NB4 (cell line): Measurements from ENCODE around the gene SCN8A.

Experiments used
- POLR2A ChIP-seq: IDR thresholded peaks from 2 replicates; pipeline ENCODE4 v1.6.1; 2011; ENCODE audit warnings: mild to moderate bottlenecking; ENCODE audit not compliant: insufficient read length; ENCODE audit errors: extremely low read depth
- TF ChIP-seq, protein P1 (sequence below): IDR thresholded peaks from one replicate; pipeline ENCODE4 v1.5.1; 2012; ENCODE audit warnings: low read depth, low read length
- TF ChIP-seq, protein P2 (sequence below): IDR thresholded peaks from 2 replicates; pipeline ENCODE4 v1.6.1; 2011; ENCODE audit warnings: low read depth, low read length

DNA sequence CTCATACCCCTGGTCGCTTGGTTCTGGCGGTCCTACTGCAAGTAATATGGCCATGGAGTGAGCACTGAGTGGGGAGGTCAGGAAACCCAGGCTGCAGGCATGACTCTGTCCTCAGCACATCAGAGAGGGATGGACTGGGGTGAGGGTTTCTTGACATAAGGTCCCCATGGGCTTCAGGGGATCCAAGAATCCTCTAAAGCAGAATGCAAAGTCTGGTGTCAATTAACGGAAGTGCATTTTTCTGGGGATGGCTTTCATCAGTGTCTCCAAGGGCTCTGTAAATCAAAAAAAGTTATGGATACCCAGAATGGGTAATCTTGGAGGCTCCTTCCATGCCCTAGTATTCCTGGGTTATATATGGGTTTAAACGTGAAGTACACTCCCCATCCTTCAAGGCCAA is 253.8 kb downstream of the SCN8A start:
- no peak for TF ChIP-seq POLR2A
- TF ChIP-seq, protein P1, sequence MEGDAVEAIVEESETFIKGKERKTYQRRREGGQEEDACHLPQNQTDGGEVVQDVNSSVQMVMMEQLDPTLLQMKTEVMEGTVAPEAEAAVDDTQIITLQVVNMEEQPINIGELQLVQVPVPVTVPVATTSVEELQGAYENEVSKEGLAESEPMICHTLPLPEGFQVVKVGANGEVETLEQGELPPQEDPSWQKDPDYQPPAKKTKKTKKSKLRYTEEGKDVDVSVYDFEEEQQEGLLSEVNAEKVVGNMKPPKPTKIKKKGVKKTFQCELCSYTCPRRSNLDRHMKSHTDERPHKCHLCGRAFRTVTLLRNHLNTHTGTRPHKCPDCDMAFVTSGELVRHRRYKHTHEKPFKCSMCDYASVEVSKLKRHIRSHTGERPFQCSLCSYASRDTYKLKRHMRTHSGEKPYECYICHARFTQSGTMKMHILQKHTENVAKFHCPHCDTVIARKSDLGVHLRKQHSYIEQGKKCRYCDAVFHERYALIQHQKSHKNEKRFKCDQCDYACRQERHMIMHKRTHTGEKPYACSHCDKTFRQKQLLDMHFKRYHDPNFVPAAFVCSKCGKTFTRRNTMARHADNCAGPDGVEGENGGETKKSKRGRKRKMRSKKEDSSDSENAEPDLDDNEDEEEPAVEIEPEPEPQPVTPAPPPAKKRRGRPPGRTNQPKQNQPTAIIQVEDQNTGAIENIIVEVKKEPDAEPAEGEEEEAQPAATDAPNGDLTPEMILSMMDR = no peak
- TF ChIP-seq, protein P2, sequence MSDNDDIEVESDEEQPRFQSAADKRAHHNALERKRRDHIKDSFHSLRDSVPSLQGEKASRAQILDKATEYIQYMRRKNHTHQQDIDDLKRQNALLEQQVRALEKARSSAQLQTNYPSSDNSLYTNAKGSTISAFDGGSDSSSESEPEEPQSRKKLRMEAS = no peak
